Lower leg skin (tissue), 4 donors: Measurements from ENCODE around the gene KCNMB4. TPM values are rescaled to one million over a fixed set of nuclear protein-coding genes. Genes with fewer than 3 reads are reported as not detected.

Experiments used
- DNase-seq, 2 donors: peaks; one replicate each; pipeline ENCODE4 v3.0.0-alpha.2; 2019; ENCODE audit warnings: low spot score in 2 of 2
- H3K4me3 ChIP-seq: fragments of 200-600 bp; sonication (generic); 2 replicates; pipeline ENCODE4 v1.5.1; 2017; ENCODE audit warnings: mild to moderate bottlenecking, low read depth; ENCODE audit not compliant: poor library complexity, severe bottlenecking
- POLR2A ChIP-seq, 2 donors: fragments of 450-650 bp; IDR thresholded peaks; one replicate each; pipeline ENCODE4 v1.6.1; 2016 to 2017; ENCODE audit warnings: antibody characterized with exemption in 2 of 2, mild to moderate bottlenecking in 1 of 2, moderate library complexity in 1 of 2
- WGBS, 2 donors: methylation state at CpG; one replicate each; pipeline ENCODE4 v1.1.5; 2018; 5-methylcytosine and 5-hydroxymethylcytosine counted together
- intact Hi-C: fragments of 100-400 bp; cut with DNase I; formaldehyde crosslinking; loops from one replicate; pipeline ENCODE4 v1.15.0; 2023; ENCODE audit warnings: low total_unique reads
- total RNA-seq, 4 donors: library from RNA; depleted of rRNA; stranded (reverse); fragments of >200 nt; gene quantifications; one replicate each; pipeline ENCODE4 v1.1.0, GENCODE V29; 2016
- TF ChIP-seq, protein P1 (sequence below), 3 donors: fragments of 450-650 bp; IDR thresholded peaks; one replicate each; pipeline ENCODE4 v1.5.1; 2016; ENCODE audit warnings: antibody characterized with exemption in 3 of 3, mild to moderate bottlenecking in 3 of 3, moderate library complexity in 2 of 3

KCNMB4 gene
- total RNA-seq, 4 donors from 2014 or later: 3.2 to 4.4 (median 4.0) TPM

DNA sequence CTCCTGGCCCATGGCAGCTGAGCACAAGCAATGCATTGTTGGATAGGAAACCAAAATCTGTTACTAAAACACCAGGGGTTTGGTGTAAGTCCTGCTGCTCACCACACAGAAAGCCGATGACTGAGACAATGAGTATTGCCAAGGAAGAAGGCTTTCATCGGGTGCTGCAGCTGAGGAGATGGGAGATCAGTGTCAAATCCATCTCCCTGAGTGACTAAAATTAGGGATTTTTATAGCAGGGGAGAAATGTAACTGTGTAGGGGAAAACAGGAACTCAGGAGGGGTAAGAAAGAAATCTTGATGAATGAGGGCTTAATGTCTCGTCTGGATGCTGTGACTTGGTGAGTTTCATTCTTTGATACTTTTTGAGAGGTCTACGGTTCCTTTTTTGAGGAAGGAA, 97.9 kb downstream of the KCNMB4 start:
- intact Hi-C loops: no loop called here
- 92% methylated on average over 4 of the region's 4 CpGs for WGBS, 2 donors
- TF ChIP-seq POLR2A (IDR thresholded peaks at IDR 0.05): no peak
- TF ChIP-seq, protein P1, sequence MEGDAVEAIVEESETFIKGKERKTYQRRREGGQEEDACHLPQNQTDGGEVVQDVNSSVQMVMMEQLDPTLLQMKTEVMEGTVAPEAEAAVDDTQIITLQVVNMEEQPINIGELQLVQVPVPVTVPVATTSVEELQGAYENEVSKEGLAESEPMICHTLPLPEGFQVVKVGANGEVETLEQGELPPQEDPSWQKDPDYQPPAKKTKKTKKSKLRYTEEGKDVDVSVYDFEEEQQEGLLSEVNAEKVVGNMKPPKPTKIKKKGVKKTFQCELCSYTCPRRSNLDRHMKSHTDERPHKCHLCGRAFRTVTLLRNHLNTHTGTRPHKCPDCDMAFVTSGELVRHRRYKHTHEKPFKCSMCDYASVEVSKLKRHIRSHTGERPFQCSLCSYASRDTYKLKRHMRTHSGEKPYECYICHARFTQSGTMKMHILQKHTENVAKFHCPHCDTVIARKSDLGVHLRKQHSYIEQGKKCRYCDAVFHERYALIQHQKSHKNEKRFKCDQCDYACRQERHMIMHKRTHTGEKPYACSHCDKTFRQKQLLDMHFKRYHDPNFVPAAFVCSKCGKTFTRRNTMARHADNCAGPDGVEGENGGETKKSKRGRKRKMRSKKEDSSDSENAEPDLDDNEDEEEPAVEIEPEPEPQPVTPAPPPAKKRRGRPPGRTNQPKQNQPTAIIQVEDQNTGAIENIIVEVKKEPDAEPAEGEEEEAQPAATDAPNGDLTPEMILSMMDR (IDR thresholded peaks at IDR 0.05): no peak
- peak overlapping the region; percentile 2 for H3K4me3 ChIP-seq
- DNase-seq: no peak

DNA sequence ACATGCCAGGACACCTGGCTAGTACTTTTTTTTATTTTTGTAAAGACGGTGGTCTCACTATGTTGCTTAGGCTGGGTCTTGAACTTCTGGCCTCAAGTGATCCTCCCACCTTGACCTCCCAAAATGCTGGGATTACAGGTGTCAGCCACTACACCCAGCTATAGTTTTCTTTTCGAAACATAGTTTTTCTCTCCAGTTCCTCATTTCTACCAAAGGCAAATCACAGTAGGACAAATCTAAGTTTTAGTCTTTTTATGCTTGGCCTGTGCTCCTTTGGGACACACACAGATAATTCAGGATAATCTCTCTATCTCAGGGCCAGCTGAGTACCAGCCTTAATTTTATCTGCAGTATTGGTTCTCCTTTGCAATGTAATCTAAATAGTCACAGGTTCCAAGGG, 100.7 kb downstream of the KCNMB4 start:
- 93 to 95% methylated on average over 2 of the region's 2 CpGs for WGBS, 2 donors
- intact Hi-C loops: no loop called here

DNA sequence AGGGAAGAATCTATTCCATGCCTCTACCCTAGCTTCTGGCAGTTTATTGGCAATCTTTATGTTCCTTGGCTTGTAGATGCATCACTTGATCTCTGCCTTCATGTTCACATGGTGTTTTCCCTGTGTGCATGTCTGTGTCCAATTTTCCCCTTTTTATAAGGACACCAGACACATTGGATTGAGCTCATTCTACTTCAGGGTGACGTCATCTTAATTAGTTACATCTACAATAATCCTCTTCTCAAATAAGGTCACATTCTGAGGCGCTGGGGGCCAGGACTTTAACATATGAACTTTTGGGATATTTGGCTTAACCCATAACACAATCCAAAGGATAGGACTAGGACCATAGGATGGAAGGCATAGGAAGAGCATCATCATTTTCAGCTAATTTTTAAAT, 101.4 kb downstream of the KCNMB4 start:
- H3K4me3 ChIP-seq: no peak overlapping the region
- no peak for DNase-seq
- WGBS, 2 donors: 67 to 74% methylated on average over 2 of the region's 2 CpGs
- TF ChIP-seq, protein P1 (IDR thresholded peaks at IDR 0.05): no peak
- TF ChIP-seq POLR2A (IDR thresholded peaks at IDR 0.05): no peak
- intact Hi-C loops: no loop called here

More for the DNA sequence above, 100.7 kb downstream of the KCNMB4 start:
- TF ChIP-seq, protein P1 (IDR thresholded peaks at IDR 0.05): no peak
- TF ChIP-seq POLR2A (IDR thresholded peaks at IDR 0.05): no peak
- no peak for DNase-seq
- H3K4me3 ChIP-seq: no peak overlapping the region

DNA sequence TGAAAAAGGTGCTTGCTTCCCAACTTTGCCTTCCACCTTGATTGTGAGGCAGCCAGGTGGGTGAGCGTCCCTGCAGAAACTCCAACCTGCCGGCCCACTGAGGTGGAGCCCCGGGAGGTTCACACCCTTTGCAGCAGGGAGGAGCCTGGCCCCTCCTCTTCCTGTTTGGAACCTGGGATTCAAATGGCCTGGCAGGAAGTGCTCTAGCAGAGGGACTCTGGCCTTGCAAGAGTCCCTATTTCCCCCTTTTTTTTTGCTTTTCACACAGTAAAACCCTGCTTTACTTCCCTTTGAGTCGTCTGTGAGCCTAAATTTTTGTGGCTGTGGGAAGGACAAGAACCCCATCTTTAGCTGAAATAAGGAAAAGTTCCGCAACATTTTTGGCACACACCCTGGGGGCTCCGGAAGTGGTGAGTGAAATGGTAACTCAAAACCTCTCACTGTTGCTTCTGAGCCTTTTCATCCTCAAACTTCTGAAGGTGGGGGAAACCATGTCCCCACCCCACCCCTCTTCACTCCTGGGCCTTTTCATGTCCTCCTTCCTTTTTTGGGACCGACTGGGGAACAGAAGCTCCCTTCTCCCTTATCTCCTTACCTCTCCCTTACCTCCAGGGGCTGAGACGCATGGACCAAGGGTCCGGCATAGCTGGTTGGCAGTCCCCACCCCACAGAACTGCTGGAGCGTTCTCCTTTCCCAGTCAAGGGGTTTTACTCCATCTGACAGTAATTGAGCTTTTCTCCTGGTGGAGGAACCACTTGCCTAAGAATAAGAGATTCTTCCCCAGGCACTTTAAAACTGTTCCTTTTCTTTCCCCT, 102.0 kb downstream of the KCNMB4 start:
- no peak overlapping the region for H3K4me3 ChIP-seq
- intact Hi-C loops: no loop called here
- TF ChIP-seq POLR2A (IDR thresholded peaks at IDR 0.05): no peak
- TF ChIP-seq, protein P1 (IDR thresholded peaks at IDR 0.05): no peak
- DNase-seq: no peak
- WGBS, 2 donors: 83 to 84% methylated on average over 10 of the region's 10 CpGs

DNA sequence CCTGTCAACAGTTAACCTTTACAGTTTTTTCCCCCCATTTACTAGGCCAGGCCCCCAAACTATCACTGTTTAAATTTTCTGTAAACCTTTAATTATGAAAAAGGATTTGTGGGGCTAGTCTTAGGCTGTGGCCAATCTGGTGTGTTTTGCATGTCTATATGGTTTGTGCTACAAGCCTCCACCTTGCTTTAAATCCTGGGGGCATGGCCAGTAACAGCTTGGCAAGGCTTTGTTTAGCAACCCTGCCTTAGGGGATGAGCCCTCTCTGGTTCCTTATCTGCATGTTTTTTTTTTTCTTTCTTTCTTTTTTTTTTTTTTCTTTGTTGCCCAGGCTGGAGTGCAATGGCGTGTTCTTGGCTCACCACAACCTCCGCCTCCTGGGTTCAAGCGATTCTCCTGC, 102.7 kb downstream of the KCNMB4 start:
- no peak for DNase-seq
- 91 to 97% methylated on average over 3 of the region's 3 CpGs for WGBS, 2 donors
- intact Hi-C loops: no loop called here
- H3K4me3 ChIP-seq: no peak overlapping the region
- TF ChIP-seq, protein P1 (IDR thresholded peaks at IDR 0.05): no peak
